RPMI8226 (cell line): ENCODE measurements around the gene TMEM52.
"Not testable (repeated sequence)": the region's sequence is repeated elsewhere in the genome, so short reads cannot be mapped to it uniquely, and the experiment has no call there.

Experiments used
- DNase-seq: peaks from one replicate; pipeline ENCODE4 v3.0.0-alpha.2; 2015

The TMEM52 gene

DNA sequence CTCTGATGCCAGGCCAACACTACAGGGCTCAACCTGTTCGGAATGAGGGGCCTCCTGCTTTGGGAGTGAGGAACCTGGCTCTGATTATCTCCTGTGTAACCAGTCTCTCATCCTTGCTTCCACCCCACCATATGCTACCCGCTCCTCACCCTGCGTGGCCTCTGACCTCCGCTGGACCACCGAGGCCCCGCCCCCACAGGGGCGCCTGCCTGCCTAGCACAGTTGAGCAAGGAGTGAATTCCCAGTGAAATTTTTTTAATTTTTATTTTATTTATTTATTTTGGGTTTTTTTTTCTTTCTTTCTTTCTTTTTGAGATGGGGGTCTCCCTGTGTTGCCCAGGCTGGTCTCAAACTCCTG is 26.3 kb downstream of the TMEM52 start:
- DNase-seq, result no peak

DNA sequence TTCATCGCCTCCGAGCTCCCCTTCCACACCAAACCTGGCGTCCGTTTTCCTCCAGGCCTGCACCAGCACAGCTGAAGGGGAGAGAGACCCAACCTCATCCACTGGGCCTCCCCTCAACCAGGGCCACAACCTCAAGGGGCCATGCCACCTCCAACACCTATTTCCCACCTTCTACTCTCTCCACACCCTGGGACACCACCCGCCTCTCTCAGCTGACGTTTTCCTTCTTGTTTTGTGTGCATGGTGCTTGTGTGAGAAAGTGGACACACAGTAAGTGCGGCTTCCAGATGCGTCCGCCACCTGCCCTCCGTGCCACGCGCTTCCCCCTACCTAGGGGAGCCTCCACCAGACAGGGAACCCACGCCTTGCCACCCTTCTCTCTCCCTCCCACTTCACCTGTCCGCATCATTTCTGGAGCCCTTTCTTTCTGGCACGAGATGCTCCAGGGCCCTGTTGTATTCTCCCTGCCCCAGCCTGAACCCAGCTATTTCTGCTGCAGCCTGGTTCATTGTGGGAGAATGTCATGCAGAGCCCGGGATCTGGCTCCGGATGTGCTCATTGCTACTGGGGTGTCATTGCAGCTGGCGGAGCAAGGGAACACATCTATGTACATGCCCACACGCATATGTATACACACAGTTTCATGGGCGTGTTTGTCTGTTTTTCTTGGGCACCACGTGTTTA is 26.9 kb downstream of the TMEM52 start:
- DNase-seq, result no peak

DNA sequence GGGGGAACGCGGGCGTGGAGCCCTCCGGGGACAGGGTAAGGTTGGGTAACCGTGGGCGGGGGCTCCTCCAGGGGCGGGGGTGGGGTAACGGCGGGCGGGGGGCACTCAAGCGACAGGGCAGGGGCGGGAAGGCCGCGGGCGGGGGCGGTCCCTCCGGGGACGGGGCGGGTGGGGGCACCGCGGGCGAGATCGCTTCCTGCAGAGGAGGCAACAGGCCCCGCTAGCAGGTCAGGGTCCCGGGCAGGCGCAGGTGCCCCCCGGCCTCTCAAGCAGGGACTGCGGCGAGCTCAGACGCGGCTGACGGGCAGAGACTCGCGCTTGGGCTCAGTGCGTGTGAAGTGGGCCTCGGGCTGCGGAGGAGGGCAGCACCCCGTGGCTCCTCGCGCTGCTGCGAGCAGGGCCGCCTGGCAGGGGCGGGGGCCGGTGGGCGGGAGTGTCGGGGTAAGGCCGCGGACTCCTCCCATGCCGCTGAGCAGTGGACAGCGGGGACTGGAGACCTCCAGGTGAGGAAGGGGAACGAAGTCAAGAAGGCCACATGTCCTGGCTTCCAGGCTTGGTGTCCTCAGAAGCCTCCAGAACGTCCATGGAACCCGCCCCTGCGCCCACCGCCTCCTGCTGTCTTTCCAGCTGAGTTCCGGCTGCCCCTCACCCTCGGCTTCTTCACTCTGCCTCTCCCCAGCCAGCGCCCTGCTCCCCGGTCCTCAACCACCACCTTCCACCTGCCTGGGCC is 27.6 kb downstream of the TMEM52 start:
- DNase-seq, result peak; percentile 72

DNA sequence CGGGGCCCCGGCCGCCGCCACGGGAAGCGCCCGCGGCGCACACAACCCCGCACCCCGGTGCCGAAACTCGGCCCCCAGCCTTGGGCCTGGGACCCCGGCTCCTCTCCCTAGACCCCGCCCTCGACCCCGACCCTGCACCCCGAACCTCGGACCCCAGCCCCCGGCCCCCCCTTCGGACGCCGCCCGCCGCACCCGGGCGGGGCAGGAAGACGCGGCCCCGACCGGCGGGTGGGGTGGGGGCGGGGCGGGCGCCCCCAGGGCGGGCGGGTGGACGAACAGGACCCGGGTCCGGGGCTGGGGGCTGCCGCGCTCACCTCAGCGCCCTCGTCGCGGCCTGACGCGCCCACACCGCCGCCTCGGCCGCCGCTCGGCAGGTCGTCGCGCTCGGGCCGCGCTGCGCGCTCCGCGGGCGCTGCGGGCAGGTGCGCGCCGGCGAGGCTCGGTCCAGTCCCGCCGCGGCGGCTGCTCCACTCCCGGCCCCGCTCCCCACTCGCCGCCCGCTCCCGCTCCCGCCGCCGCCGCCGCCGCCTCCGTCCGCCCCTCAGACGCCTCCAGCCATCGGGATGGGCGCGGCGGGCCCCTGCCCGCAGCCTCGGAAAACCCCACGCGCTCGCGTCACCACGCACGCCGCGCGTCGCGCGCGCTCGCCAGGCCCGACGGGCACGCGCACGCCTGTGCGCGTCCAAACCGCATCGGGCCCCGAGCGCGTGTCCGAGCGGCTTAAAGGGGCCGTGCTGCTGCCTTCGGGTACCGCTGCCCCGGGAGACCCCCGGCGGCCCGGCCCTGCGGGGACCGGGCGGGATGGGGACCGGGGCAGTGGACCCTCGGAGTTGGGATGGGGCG is 28.4 kb downstream of the TMEM52 start, which contains the start of gene GNB1:
TSS of gene GNB1 (minus strand) at position 582 of the 843 bp plus-strand sequence. CDS start 65,634 bp downstream, outside the sequence.
- DNase-seq, result peak; percentile 97

DNA sequence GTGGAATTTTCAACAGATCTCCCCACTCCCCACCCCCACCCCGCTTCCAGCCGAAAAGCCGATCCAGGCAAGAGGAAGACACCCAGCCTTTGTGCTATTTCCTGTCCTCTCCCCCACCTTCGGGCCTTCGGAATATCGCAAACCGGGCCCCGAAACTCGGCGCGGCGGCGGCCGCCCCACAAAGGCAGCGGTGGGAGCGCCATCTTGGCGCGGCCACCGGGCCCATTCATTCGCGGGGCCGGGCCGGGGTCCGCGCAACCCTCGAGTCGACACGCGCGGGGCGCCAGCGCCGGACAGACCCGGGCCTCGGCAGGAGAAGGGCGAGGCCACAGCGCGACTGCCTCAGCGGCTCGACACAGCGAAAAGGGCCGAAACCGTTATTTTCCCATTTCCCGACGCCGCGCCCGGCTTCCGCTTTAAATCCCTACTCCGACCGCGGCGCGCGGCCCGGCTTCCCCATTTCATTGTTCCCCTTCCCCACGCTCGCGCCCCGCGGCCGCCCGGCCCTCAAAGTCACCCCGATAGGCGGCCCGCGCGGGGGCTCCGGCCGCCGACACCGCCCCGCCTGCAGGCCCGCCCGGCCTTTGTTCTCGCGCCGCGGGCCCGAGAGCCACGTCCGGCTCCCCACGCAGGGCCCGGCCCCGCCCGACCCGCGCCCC is 29.1 kb downstream of the TMEM52 start:
- DNase-seq, result peak; percentile 64

DNA sequence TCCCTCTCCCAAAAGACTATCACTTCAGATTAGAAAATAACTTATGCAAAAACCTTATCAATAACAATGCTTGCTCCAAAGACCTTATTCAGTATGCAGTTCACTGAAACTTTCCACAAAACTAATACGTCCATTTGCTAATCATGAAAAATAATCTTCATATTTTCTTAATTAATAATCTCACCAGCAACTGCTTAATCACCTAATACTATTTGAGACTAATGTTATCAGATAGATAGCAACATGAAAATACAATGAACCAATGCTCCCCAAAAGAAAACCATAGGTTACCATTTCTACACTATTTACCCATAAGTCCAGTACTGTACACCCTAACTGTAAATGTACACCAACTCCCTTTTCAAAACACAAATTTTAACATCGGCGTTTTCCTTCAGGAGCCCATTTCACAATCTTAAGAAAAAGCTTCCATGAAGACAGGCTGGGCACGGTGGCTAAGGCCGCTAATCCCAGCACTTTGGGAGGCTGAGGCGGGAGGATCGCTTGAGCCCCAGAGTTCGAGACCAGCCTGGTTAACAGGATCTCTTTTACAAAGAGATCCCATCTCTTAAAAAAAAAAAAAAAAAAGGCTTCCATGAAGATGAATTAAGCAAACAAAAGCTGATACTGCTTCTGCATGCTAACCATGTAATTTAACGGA is 29.9 kb downstream of the TMEM52 start:
- no peak for DNase-seq

DNA sequence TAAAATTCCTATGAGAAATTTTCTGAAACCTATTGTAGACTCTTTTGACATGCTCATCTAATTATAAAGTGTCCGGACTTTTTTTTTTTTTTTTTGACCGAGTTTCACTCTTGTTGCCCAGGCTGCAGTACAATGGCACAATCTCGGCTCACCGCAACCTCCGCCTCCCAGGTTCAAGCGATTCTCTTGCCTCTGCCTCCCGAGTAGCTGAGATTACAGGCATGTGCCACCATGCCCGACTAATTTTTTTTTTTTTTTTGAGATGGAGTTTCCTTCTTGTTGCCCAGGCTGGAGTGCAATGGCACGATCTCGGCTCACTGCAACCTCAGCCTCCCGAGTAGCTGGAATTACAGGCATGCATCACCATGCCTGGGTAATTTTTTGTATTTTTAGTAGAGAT is 35.2 kb downstream of the TMEM52 start:
- not testable (repeated sequence) for DNase-seq

DNA sequence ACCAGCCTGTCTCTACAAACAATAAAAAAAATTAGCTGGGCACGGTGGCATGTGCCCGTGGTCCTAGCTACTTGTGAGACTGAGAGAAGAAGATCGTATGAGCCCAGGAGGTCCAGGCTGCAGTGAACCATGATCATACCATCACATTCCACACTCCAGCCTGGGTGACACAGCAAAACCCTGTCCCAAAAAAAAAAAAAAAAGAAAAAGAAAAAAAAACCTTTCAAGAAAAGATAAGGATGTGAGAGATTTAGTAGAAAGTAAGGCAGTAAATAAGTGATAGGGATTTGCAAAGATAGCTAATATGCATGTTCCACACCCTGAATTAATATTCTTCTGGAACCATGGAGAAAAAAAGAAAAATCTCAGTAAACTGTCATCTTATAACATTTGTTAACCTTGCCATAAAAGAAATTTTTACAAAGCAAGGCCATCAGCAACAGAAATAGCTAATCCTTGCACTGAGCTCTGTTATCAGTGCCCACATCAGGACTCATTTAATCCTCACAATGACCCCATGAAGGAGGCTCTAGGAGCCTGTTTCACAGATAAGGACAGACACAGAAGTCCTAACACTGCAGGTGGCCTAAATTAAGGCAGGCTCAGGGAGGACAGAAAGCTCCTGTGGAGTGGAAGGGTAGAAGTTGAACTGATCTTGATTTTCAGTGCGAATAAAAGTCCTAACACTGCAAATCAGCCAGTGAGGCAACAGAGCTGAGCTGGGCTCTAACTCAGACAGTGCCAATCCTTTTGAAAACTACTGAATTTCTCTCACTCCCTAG is 35.8 kb downstream of the TMEM52 start:
- no peak for DNase-seq

DNA sequence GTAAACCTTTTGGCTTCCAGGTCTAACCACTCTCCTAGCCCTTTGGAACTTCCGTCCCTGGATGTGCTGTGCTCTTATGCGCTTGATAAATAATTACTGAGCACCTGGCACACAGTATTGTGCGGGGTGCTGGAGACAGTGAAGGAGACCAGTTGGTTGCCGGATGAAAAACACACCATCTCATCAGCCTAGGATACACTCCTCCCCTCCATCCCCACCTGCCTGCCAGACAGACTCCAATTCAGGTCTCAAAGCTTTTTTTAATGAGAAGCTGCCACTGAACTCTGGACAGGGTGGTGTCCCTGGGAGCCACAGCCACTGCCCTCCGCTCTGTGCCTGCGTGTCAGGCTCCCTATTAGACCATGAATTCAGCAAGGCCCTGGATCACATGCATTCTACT is 37.4 kb downstream of the TMEM52 start:
- no peak for DNase-seq

DNA sequence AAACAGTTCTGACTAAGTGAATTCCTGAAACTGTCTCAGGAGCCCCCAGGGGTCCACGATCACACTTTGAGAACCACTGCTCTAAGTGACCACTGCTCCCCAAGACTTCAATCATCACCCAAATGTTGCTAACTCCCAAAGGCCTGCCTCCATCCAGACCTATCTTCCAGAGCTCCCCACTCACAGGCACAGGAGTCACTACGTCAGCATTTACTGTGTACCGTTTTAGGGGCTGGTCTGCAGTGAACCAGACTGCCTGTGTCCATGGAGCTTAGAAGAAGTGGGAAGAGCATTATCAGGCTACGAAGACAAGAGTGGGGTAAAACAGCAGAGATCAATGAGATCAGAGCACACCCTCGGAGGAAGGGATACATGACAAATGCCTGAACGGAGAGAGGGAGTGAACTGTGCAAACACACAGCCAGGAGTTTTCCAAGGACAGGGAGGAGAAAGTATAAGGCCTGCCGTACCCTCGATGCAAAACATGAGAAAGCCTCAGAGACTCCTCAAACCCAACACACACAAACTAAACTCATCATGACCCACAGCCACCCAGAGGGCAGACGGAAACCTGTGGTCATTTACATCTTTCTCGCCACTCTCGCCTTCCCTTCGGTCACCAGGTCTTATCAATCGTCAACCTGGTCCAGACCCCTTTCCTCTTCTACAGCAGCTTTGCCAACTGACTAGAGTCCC is 38.3 kb downstream of the TMEM52 start:
- no peak for DNase-seq

DNA sequence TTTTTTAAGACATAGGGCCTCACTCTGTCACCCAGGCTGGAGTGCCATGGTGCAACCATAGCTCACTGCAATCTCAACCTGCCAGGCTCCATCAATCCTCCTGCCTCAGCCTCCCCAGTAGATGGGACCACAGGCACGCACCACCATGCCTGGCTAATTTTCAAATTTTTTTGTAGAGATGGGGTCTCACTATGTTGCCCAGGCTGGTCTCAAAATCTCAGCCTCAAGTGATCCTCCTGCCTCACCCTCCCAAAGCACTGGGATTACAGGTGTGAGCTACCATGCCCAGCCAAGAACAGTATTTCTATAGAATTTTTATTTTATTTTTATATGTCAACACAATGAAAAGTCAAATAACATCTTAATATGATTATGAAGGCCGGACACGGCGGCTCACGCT is 39.1 kb downstream of the TMEM52 start:
- no peak for DNase-seq

DNA sequence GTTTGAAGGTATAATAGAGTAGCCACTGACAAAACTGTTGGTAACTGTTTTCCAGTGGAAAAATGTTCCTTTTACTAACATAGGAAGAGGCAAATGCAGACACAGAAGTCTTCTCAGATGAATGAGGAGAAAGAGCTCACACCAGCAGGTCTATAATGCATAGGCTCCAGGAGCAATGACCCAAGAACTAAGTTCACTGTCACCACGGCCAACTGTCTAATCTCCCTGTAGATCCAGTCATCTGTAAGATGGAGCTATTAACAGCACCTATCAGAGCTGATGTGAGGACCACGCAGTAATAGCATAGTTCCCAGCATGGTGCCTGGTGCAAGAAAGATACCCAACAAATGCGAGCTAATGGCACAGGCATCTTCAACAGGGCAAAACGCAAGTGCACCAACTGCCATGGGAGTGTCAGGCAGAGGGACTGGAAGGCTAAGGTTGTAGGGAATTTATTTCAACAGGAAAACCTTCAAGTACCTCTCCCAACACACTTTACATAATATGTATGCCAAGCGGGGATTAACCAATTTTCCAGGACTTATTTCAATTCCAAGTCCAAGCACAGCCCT is 41.1 kb downstream of the TMEM52 start:
- DNase-seq, result no peak

DNA sequence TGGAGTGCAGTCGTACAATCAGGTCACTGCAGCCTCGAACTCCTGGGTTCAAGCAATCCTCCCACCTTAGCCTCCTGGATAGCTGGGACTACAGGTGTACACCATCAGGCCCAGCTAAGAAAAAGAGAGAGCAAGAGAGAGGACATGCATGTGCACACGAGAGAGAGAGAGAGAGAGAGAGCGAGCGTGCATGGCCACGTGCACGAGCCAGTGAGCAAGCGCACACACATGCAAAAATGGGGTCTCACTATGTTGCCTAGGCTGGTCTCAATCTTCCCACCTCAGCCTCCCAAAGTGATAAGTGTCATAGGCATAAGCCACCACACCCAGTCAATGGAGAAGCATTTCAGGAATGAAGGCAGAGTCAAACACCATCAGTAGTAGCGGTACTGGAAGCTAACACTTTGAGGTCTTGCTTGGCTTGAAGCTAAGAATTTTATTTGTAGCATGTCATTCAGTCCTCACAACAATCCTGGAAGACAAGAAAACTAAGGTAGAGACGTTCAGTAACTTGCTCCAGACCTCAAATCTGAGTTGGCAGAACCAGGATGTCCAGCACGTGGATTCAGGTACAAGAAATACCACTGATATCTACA is 42.6 kb downstream of the TMEM52 start:
- DNase-seq, result no peak

DNA sequence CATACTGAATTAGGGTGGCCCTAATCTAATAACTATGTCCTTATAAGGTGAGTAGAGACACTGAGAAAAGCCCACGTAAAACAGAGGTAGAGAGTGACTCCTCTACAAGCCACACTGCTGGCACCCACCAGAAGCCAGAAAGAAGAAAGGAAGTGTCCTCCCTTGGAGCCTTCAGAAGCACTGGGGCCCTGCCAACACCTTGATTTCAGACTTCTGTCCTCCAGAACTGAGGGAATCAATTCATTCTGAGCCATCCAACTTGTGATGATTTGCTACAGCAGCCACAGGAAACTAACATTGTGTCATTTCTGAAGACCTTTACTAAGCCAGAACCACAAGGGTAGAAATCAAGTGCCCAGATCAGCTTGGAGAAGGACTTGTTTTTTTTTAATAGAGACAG is 43.1 kb downstream of the TMEM52 start:
- DNase-seq, result no peak

DNA sequence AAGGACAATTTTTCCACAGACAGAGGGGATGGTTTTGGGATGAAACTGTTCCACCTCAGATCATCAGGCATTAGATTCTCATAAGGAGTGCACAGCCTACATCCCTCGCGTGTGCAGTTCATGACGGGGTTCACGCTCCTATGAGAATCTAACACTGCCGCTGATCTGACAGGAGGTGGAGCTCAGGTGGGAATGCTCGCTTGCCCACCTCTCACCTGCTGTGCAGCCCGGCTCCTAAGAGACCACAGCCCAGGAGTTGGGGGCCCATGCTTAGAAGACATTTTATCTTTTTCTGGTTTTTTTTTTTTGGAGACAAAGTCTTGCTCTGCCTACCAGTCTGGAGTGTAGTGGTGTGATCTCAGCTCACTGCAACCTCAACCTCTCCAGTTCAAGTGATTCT is 44.2 kb downstream of the TMEM52 start:
- DNase-seq, result no peak

DNA sequence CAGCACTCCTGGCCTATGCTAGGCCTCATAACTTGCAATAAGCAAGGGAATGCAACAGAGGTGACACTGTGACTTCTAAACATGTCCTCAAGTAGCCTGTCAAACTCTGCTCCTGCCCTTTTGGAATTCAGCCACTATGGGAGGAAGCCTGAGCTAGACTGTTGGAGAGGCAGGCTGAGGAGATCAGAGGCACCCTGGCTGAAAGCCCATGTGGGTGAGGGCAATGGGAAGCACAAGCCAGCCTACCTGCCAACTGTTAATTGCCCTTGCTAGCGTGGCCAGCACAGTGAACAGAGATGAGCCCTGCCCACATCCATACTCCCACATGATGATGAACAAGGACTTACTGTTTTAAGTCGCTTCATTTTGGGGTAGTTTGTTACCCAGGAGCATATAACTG is 45.9 kb downstream of the TMEM52 start:
- DNase-seq, result no peak

DNA sequence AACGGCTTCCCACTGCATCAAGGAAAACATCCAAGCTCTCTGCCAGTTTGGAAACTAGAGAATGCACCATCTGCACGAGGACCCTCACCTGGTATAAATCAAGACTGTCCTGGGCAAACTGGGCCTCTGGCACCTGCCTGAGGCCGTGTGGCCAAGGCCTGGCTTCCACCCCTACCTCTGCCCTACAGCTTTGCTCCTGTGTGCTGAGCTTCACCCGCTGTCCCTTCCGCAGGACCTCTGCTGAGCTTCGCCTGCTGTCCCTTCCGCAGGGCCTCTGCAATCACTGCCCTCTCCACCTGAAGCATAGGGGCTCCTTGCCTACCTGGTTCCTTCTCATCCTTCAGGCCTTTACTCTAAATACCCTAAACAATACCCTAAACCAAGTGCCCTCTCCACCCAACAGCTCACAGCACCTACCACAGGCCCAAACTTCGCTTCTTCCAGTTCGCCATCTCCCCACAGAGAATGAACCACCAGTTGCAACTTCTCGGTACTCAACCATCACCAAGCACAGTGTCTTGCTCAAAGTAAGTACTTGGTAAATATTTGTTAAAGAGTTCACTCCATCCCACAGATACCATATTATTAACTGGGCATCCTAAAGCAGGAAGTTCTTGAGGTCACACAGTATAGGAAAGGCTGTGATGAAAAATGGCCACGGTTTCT is 46.6 kb downstream of the TMEM52 start:
- no peak for DNase-seq

DNA sequence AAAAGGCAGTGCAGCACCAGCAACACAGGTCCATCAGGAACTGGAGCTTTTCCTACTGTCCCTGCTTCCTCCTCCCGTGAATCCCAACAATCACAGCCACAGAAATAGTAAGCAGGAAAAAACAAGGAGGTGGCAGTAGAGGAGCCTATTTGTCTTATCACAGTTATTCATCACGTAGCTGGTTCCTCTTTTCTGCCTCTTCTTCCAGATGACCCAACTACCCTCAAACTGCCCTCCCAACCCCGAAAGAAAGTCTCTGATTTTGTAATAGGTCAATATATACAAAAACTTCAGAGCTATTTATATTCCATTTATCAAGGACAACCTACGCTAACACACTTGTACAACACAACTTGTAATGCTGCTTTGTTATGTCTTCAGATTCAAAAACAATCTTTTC is 49.6 kb downstream of the TMEM52 start:
- DNase-seq, result no peak
